IMR-90 (cell line): ENCODE measurements around the gene TSPAN3. TPM values are rescaled to one million over a fixed set of nuclear protein-coding genes. Genes with fewer than 3 reads are reported as not detected.

Experiments used
- ATAC-seq: fragments of 200-7000 bp; cut with Tn5 transposase; 2 replicates; pipeline ENCODE4 v1.9.1; 2020; ENCODE audit warnings: low read depth, mild to moderate bottlenecking, moderate library complexity
- BruUV-seq: library from RNA; stranded (reverse); fragments of 400-500 nt; replicated peaks from 2 replicates; lab custom pipeline; 2021; lab: Mats Ljungman, UMichigan
- CTCF ChIA-PET: fragments of 300-600 bp; formaldehyde crosslinking; extraction: SDS; loops from one replicate; lab custom pipeline; 2021; ENCODE audit warnings: antibody characterized with exemption; lab: Yijun Ruan, JAX
- POLR2A ChIA-PET: fragments of 300-600 bp; sonication (Branson Sonifier 250); formaldehyde crosslinking; loops from one replicate; lab custom pipeline; 2022; ENCODE audit warnings: antibody characterized with exemption; ENCODE audit not compliant: unreplicated experiment; lab: Charles Lee
- DNase-seq: peaks from one replicate; pipeline ENCODE4 v3.0.0; 2013
- H2AFZ ChIP-seq: replicated peaks from 2 replicates; pipeline ENCODE3; 2013; ENCODE audit warnings: low read length, mild to moderate bottlenecking; ENCODE audit not compliant: poor library complexity
- H2AK5ac ChIP-seq: 2 replicates; pipeline ENCODE4 v1.6.1; 2013; ENCODE audit warnings: low read depth, low read length, inconsistent platforms
- H2AK9ac ChIP-seq: replicated peaks from 2 replicates; pipeline ENCODE3; 2013; ENCODE audit warnings: mild to moderate bottlenecking, low read depth, low read length, moderate library complexity; ENCODE audit not compliant: poor library complexity
- H2BK120ac ChIP-seq: 2 replicates; pipeline ENCODE4 v1.6.1; 2013; ENCODE audit warnings: low read depth, low read length, inconsistent platforms
- H2BK15ac ChIP-seq: 3 replicates; pipeline ENCODE4 v1.6.1; 2013; ENCODE audit warnings: low read depth, low read length, inconsistent platforms
- H2BK20ac ChIP-seq: 2 replicates; pipeline ENCODE4 v1.6.1; 2013; ENCODE audit warnings: low read depth, mild to moderate bottlenecking, inconsistent platforms, low read length, moderate library complexity
- H2BK5ac ChIP-seq: 2 replicates; pipeline ENCODE4 v1.6.1; 2013; ENCODE audit warnings: mild to moderate bottlenecking, low read depth, low read length, inconsistent platforms; ENCODE audit not compliant: poor library complexity, severe bottlenecking
- H3K14ac ChIP-seq: replicated peaks from 2 replicates; pipeline ENCODE4 v1.6.1; 2013; ENCODE audit warnings: low read depth, low read length, inconsistent platforms
- H3K18ac ChIP-seq: 2 replicates; pipeline ENCODE4 v1.6.1; 2013; ENCODE audit warnings: low read depth, low read length, control low read depth
- H3K23ac ChIP-seq: 2 replicates; pipeline ENCODE4 v1.6.1; 2013; ENCODE audit warnings: low read depth, low read length, inconsistent platforms
- H3K27ac ChIP-seq: 2 replicates; pipeline ENCODE4 v1.5.1; 2013; ENCODE audit warnings: mild to moderate bottlenecking, control low read depth, low read length; ENCODE audit not compliant: insufficient read depth
- H3K27me3 ChIP-seq: 2 replicates; pipeline ENCODE4 v1.6.1; 2013; ENCODE audit warnings: low read length; ENCODE audit not compliant: control insufficient read depth, insufficient read depth
- H3K36me3 ChIP-seq: 2 replicates; pipeline ENCODE4 v1.6.1; 2013; ENCODE audit warnings: low read length, mixed read lengths; ENCODE audit not compliant: control insufficient read depth, insufficient read depth
- H3K4ac ChIP-seq: 2 replicates; pipeline ENCODE4 v1.6.1; 2013; ENCODE audit warnings: low read depth, low read length, inconsistent platforms
- H3K4me1 ChIP-seq: 2 replicates; pipeline ENCODE4 v1.6.1; 2013; ENCODE audit warnings: low read length, mixed read lengths; ENCODE audit not compliant: control insufficient read depth, insufficient read depth
- H3K4me2 ChIP-seq: 2 replicates; pipeline ENCODE4 v1.6.1; 2013; ENCODE audit warnings: low read depth, mild to moderate bottlenecking, control low read depth, low read length, moderate library complexity
- H3K4me3 ChIP-seq: 2 replicates; pipeline ENCODE4 v1.5.1; 2013; ENCODE audit warnings: low read depth, mild to moderate bottlenecking, control low read depth, low read length, moderate library complexity; ENCODE audit not compliant: insufficient read depth
- H3K56ac ChIP-seq: 2 replicates; pipeline ENCODE4 v1.6.1; 2013; ENCODE audit warnings: low read length, inconsistent platforms; ENCODE audit not compliant: insufficient read depth; ENCODE audit errors: extremely low read depth
- H3K79me1 ChIP-seq, 2 experiments: 2 replicates each; pipeline ENCODE4 v1.6.1; 2013; ENCODE audit warnings: low read length in 2 of 2, inconsistent platforms in 1 of 2, low read depth in 1 of 2
- H3K9ac ChIP-seq: 2 replicates; pipeline ENCODE4 v1.6.1; 2013; ENCODE audit warnings: low read depth, low read length, control low read depth
- H3K9me1 ChIP-seq: 2 replicates; pipeline ENCODE4 v1.6.1; 2013; ENCODE audit warnings: low read length, inconsistent platforms; ENCODE audit not compliant: insufficient read depth
- H3K9me3 ChIP-seq: 2 replicates; pipeline ENCODE4 v1.6.1; 2013; ENCODE audit warnings: low read length; ENCODE audit not compliant: control insufficient read depth, insufficient read depth
- H4K20me1 ChIP-seq: 2 replicates; pipeline ENCODE4 v1.6.1; 2013; ENCODE audit warnings: low read length, inconsistent platforms; ENCODE audit not compliant: insufficient read depth
- H4K5ac ChIP-seq: 2 replicates; pipeline ENCODE4 v1.6.1; 2013; ENCODE audit warnings: mild to moderate bottlenecking, low read depth, low read length, control low read depth
- H4K8ac ChIP-seq, 2 experiments: 2 replicates each; pipeline ENCODE4 v1.6.1; 2013; ENCODE audit warnings: low read depth in 2 of 2, low read length in 2 of 2, control low read depth in 1 of 2, inconsistent platforms in 1 of 2
- H4K91ac ChIP-seq: 2 replicates; pipeline ENCODE4 v1.6.1; 2013; ENCODE audit warnings: low read depth, low read length, inconsistent platforms; ENCODE audit not compliant: insufficient read depth
- BHLHE40 ChIP-seq: fragments of 150-350 bp; IDR thresholded peaks from 2 replicates; pipeline ENCODE4 v1.6.1; 2016; ENCODE audit warnings: mild to moderate bottlenecking, low read depth, low read length
- CEBPB ChIP-seq: IDR thresholded peaks from 2 replicates; pipeline ENCODE4 v1.6.1; 2012; ENCODE audit warnings: low read depth, low read length, improper control_type of control experiment
- CHD1 ChIP-seq: IDR thresholded peaks from 2 replicates; pipeline ENCODE4 v1.6.1; 2012; ENCODE audit warnings: low read depth, low read length, improper control_type of control experiment
- CTCF ChIP-seq: conservative IDR thresholded peaks from 2 replicates; pipeline ENCODE4 v1.5.1; 2012; ENCODE audit warnings: mild to moderate bottlenecking, low read depth, low read length, improper control_type of control experiment
- FOS ChIP-seq: fragments of 150-350 bp; IDR thresholded peaks from 2 replicates; pipeline ENCODE4 v1.6.1; 2016; ENCODE audit warnings: low read depth, low read length
- MAFK ChIP-seq: IDR thresholded peaks from 2 replicates; pipeline ENCODE4 v1.6.1; 2012; ENCODE audit warnings: low read depth, low read length, improper control_type of control experiment
- MAZ ChIP-seq: IDR thresholded peaks from 2 replicates; pipeline ENCODE4 v1.6.1; 2012; ENCODE audit warnings: low read depth, mild to moderate bottlenecking, low read length, improper control_type of control experiment, moderate library complexity, borderline replicate concordance
- MXI1 ChIP-seq: IDR thresholded peaks from 2 replicates; pipeline ENCODE4 v1.6.1; 2012; ENCODE audit warnings: low read depth, mild to moderate bottlenecking, low read length, moderate library complexity, borderline replicate concordance
- RAD21 ChIP-seq: IDR thresholded peaks from 2 replicates; pipeline ENCODE4 v1.6.1; 2012; ENCODE audit warnings: low read length, improper control_type of control experiment
- RCOR1 ChIP-seq: IDR thresholded peaks from 2 replicates; pipeline ENCODE4 v1.6.1; 2012; ENCODE audit warnings: mild to moderate bottlenecking, low read length, improper control_type of control experiment; ENCODE audit not compliant: insufficient replicate concordance
- RFX5 ChIP-seq: IDR thresholded peaks from 2 replicates; pipeline ENCODE4 v1.8.0; 2012; ENCODE audit warnings: low read depth, mild to moderate bottlenecking, low read length, moderate library complexity
- whole genome bisulfite sequencing, 2 experiments: methylation state at CpG; one replicate each; pipeline versions ENCODE4 v1.1.5 to v1.1.7; 2013; ENCODE audit warnings: missing lambda C conversion rate in 2 of 2; ENCODE audit not compliant: insufficient read length in 1 of 2; ENCODE audit errors: extremely low coverage in 2 of 2; 5-methylcytosine and 5-hydroxymethylcytosine counted together
- dilution Hi-C: fragments of 300-500 bp; cut with HindIII; formaldehyde crosslinking; loops from one replicate; pipeline ENCODE4 v1.14.3; 2018; ENCODE audit warnings: low sequenced_read_pairs; ENCODE audit not compliant: unreplicated experiment
- in situ Hi-C: fragments of 300-500 bp; cut with MboI; formaldehyde crosslinking; loops from 3 replicates; pipeline ENCODE4 v1.14.3; 2019; ENCODE audit warnings: low sequenced_read_pairs, inconsistent platforms, mixed read lengths
- intact Hi-C: fragments of 100-400 bp; cut with micrococcal nuclease; formaldehyde crosslinking; loops from 2 replicates; pipeline ENCODE4 v1.10.0; 2022
- polyA plus RNA-seq, 3 experiments: library from polyadenylated mRNA; depleted of rRNA; stranded (reverse); fragments of >200 nt; gene quantifications; 2 replicates each; pipeline ENCODE4 v1.2.3, GENCODE V29; 2012; ENCODE audit warnings: low replicate concordance in 1 of 3
- total RNA-seq: library from RNA; depleted of rRNA; stranded (reverse); fragments of >200 nt; gene quantifications from 2 replicates; pipeline ENCODE4 v1.2.3, GENCODE V29; 2012
- TF ChIP-seq, protein P1 (sequence below): fragments of 150-350 bp; IDR thresholded peaks from 2 replicates; pipeline ENCODE4 v1.6.1; 2016; ENCODE audit warnings: low read depth, mild to moderate bottlenecking, low read length, moderate library complexity, borderline replicate concordance

The TSPAN3 gene
- total and polyA plus RNA-seq, 2 of the 4 experiments (the other 2 are of a cell fraction) = 270 to 295 TPM

GRCh38 chr15:77094397-77095030, 23.6 kb upstream of the TSPAN3 start:
- BruUV-seq = no TSS peak

More at GRCh38 chr15:77094397-77095030, 23.6 kb upstream of the TSPAN3 start:
- no peaks in the 10 kb centered on the region for H3K36me3 ChIP-seq
- no peak overlapping the region for H3K14ac ChIP-seq
- H2AK5ac ChIP-seq = no peak overlapping the region
- H4K20me1 ChIP-seq = no peaks in the 10 kb centered on the region
- no peak overlapping the region for H2BK20ac ChIP-seq
- H4K91ac ChIP-seq = no peak overlapping the region
- TF ChIP-seq BHLHE40 (no peak), RAD21 (no peak), CTCF (no peak; the same call in 1 of the 2 replicates), FOS (no peak), RCOR1 (no peak), MXI1 (no peak), MAFK (no peak), CHD1 (no peak), MAZ (no peak), RFX5 (no peak), CEBPB (no peak)
- TF ChIP-seq, protein P1, sequence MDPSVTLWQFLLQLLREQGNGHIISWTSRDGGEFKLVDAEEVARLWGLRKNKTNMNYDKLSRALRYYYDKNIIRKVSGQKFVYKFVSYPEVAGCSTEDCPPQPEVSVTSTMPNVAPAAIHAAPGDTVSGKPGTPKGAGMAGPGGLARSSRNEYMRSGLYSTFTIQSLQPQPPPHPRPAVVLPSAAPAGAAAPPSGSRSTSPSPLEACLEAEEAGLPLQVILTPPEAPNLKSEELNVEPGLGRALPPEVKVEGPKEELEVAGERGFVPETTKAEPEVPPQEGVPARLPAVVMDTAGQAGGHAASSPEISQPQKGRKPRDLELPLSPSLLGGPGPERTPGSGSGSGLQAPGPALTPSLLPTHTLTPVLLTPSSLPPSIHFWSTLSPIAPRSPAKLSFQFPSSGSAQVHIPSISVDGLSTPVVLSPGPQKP = no peak
- intact Hi-C loops (no loop called here), in situ Hi-C loops (no loop called here), dilution Hi-C loops (no loop called here)
- H3K79me1 ChIP-seq = no peaks in the 10 kb centered on the region
- H2BK5ac ChIP-seq = no peak overlapping the region
- peaks cover 2% of the 10 kb centered on the region; the same call in 1 of the 2 replicates for H3K4me1 ChIP-seq
- POLR2A ChIA-PET = no interaction called here
- H2BK120ac ChIP-seq = no peak overlapping the region
- no peak overlapping the region for H3K56ac ChIP-seq
- CTCF ChIA-PET = interaction anchor here (1.2 kb wide), 1 partner anchor 14 kb away, joined by 4 read pairs; no protein-coding TSS in a partner anchor
- no peak overlapping the region for H2BK15ac ChIP-seq
- H3K4me2 ChIP-seq = no peak overlapping the region
- H4K8ac ChIP-seq = no peak overlapping the region
- no peaks in the 10 kb centered on the region for H3K9me3 ChIP-seq
- no peaks in the 10 kb centered on the region for H3K9me1 ChIP-seq
- H3K27me3 ChIP-seq = peaks cover 1% of the 10 kb centered on the region; the same call in 1 of the 2 replicates
- H3K9ac ChIP-seq = no peak overlapping the region
- no peak for DNase-seq
- H3K18ac ChIP-seq = no peak overlapping the region
- no peak overlapping the region for H3K4ac ChIP-seq
- H3K27ac ChIP-seq = no peak overlapping the region
- H3K23ac ChIP-seq = no peak overlapping the region
- H4K5ac ChIP-seq = no peak overlapping the region
- H3K4me3 ChIP-seq = no peak overlapping the region
- H2AFZ ChIP-seq = no peak overlapping the region
- WGBS, 2 experiments = 70% methylated on average over 4 of the region's 11 CpGs; no CpG with 5 or more reads in 1 of the 2 experiments
- ATAC-seq = no peak
- H2AK9ac ChIP-seq = no peak overlapping the region
